ENCODE data around the gene ZNF148.

Gene ZNF148

GRCh38 chr3:125238759-125239158 is 136.4 kb downstream of the ZNF148 start:
- DNase-seq (ENCODE audit: low read depth in 1 of 2, low spot score in 1 of 2): no peak
- Histone ChIP-seq H3K27ac (replicated peaks) (no peak overlapping the region), H3K27me3 (ENCODE audit: insufficient read depth, poor library complexity, severe bottlenecking) (no peaks in the 10 kb centered on the region), H3K4me3 (replicated peaks; ENCODE audit: insufficient read depth, low read length) (no peak overlapping the region)
- TF ChIP-seq REST (IDR thresholded peaks at IDR 0.05; ENCODE audit: insufficient replicate concordance, low read depth) (no peak), SPI1 (IDR thresholded peaks at IDR 0.05; ENCODE audit: borderline replicate concordance, low read depth) (no peak), GABPA (IDR thresholded peaks at IDR 0.05; ENCODE audit: low read depth) (no peak), POLR2AphosphoS5 (IDR thresholded peaks at IDR 0.05; ENCODE audit: low read depth) (no peak), CTCF (IDR thresholded peaks at IDR 0.05; ENCODE audit: insufficient read depth, low read length) (no peak)

GRCh38 chr3:125236331-125236903 is 138.7 kb downstream of the ZNF148 start:
- Histone ChIP-seq H3K4me3 (replicated peaks; ENCODE audit: insufficient read depth, low read length) (no peak overlapping the region), H3K27me3 (ENCODE audit: insufficient read depth, poor library complexity, severe bottlenecking) (no peaks in the 10 kb centered on the region), H3K27ac (replicated peaks) (no peak overlapping the region)
- TF ChIP-seq REST (IDR thresholded peaks at IDR 0.05; ENCODE audit: insufficient replicate concordance, low read depth) (no peak), GABPA (IDR thresholded peaks at IDR 0.05; ENCODE audit: low read depth) (no peak), CTCF (IDR thresholded peaks at IDR 0.05; ENCODE audit: insufficient read depth, low read length) (no peak), SPI1 (IDR thresholded peaks at IDR 0.05; ENCODE audit: borderline replicate concordance, low read depth) (no peak), POLR2AphosphoS5 (IDR thresholded peaks at IDR 0.05; ENCODE audit: low read depth) (no peak)
- DNase-seq (ENCODE audit: low read depth in 1 of 2, low spot score in 1 of 2): no peak

- TF ChIP-seq CTCF (IDR thresholded peaks at IDR 0.05; ENCODE audit: insufficient read depth, low read length): no peak
- no peak for TF ChIP-seq GABPA (IDR thresholded peaks at IDR 0.05; ENCODE audit: low read depth)
- TF ChIP-seq SPI1 (IDR thresholded peaks at IDR 0.05; ENCODE audit: borderline replicate concordance, low read depth): no peak
Observed at GRCh38 chr3:125234831-125235230, 140.3 kb downstream of the ZNF148 start.

GRCh38 chr3:125232401-125232800 is 142.7 kb downstream of the ZNF148 start:
- no peaks in the 10 kb centered on the region for H3K27me3 ChIP-seq (ENCODE audit: insufficient read depth, poor library complexity, severe bottlenecking)
- no peak for DNase-seq (ENCODE audit: low read depth in 1 of 2, low spot score in 1 of 2)
- H3K27ac ChIP-seq (replicated peaks): no peak overlapping the region
- no peak for TF ChIP-seq REST (IDR thresholded peaks at IDR 0.05; ENCODE audit: insufficient replicate concordance, low read depth)
- no peak for TF ChIP-seq POLR2AphosphoS5 (IDR thresholded peaks at IDR 0.05; ENCODE audit: low read depth)
- H3K4me3 ChIP-seq (replicated peaks; ENCODE audit: insufficient read depth, low read length): no peak overlapping the region

More at GRCh38 chr3:125234831-125235230, 140.3 kb downstream of the ZNF148 start:
- no peak for DNase-seq (ENCODE audit: low read depth in 1 of 2, low spot score in 1 of 2)
- no peaks in the 10 kb centered on the region for H3K27me3 ChIP-seq (ENCODE audit: insufficient read depth, poor library complexity, severe bottlenecking)
- no peak overlapping the region for H3K4me3 ChIP-seq (replicated peaks; ENCODE audit: insufficient read depth, low read length)
- no peak overlapping the region for H3K27ac ChIP-seq (replicated peaks)
